HepG2 (cell line): ENCODE measurements around the gene NUDT2. TPM values are rescaled to one million over a fixed set of nuclear protein-coding genes. Genes with fewer than 3 reads are reported as not detected.

Experiments used
- ELF3 ChIP-seq: IDR thresholded peaks from 2 replicates; pipeline ENCODE4 v1.6.1; 2016; ENCODE audit warnings: missing genetic modification reagents, missing compliant biosample characterization
- GLI4 ChIP-seq: sonication (generic); formaldehyde crosslinking; IDR thresholded peaks from 2 replicates; pipeline ENCODE4 v1.5.1; 2020; ENCODE audit warnings: missing genetic modification reagents, mild to moderate bottlenecking, moderate library complexity, borderline replicate concordance
- GPN1 ChIP-seq: sonication (generic); formaldehyde crosslinking; IDR thresholded peaks from 2 replicates; pipeline ENCODE4 v1.5.1; 2020; ENCODE audit warnings: missing genetic modification reagents, borderline replicate concordance
- KDM3A ChIP-seq: IDR thresholded peaks from 2 replicates; pipeline ENCODE4 v1.6.1; 2018; ENCODE audit warnings: low read depth, missing compliant biosample characterization
- ONECUT2 ChIP-seq: sonication (generic); formaldehyde crosslinking; IDR thresholded peaks from 2 replicates; pipeline ENCODE4 v1.4.0; 2020; ENCODE audit warnings: missing genetic modification reagents
- YEATS2 ChIP-seq: sonication (generic); formaldehyde crosslinking; IDR thresholded peaks from 2 replicates; pipeline ENCODE4 v1.4.0; 2020; ENCODE audit warnings: missing genetic modification reagents, borderline replicate concordance
- YY1 ChIP-seq: IDR thresholded peaks from 2 replicates; pipeline ENCODE4 v1.6.1; 2011; ENCODE audit warnings: low read length, low read depth, moderate library complexity, mild to moderate bottlenecking; ENCODE audit not compliant: insufficient read depth, insufficient replicate concordance
- ZNF207 ChIP-seq: fragments of 450-650 bp; IDR thresholded peaks from 2 replicates; pipeline ENCODE4 v1.6.1; 2016; ENCODE audit warnings: antibody characterized with exemption, borderline replicate concordance
- ZNF225 ChIP-seq: sonication (generic); formaldehyde crosslinking; IDR thresholded peaks from 2 replicates; pipeline ENCODE4 v1.4.0; 2020; ENCODE audit warnings: mild to moderate bottlenecking, missing genetic modification reagents
- ZNF235 ChIP-seq: sonication (generic); formaldehyde crosslinking; IDR thresholded peaks from 2 replicates; pipeline ENCODE4 v1.8.1; 2023; ENCODE audit warnings: mild to moderate bottlenecking, missing genetic modification reagents, borderline replicate concordance
- ZNF331 ChIP-seq: sonication (generic); formaldehyde crosslinking; IDR thresholded peaks from 2 replicates; pipeline ENCODE4 v1.4.0; 2020; ENCODE audit warnings: missing genetic modification reagents
- ZNF431 ChIP-seq: sonication (generic); formaldehyde crosslinking; IDR thresholded peaks from 2 replicates; pipeline ENCODE4 v1.9.0; 2022; ENCODE audit warnings: missing genetic modification reagents, low read depth, mild to moderate bottlenecking, borderline replicate concordance
- ZNF501 ChIP-seq: sonication (generic); formaldehyde crosslinking; IDR thresholded peaks from 2 replicates; pipeline ENCODE4 v1.5.1; 2020; ENCODE audit warnings: mild to moderate bottlenecking, moderate library complexity, missing genetic modification reagents
- ZNF530 ChIP-seq: sonication (generic); formaldehyde crosslinking; IDR thresholded peaks from 2 replicates; pipeline ENCODE4 v1.5.0; 2020; ENCODE audit warnings: low read depth, mild to moderate bottlenecking, missing genetic modification reagents
- ZNF674 ChIP-seq: sonication (generic); formaldehyde crosslinking; IDR thresholded peaks from 2 replicates; pipeline ENCODE4 v1.5.0; 2020; ENCODE audit warnings: low read depth, mild to moderate bottlenecking, missing genetic modification reagents
- ZNF83 ChIP-seq: sonication (generic); formaldehyde crosslinking; IDR thresholded peaks from 2 replicates; pipeline ENCODE4 v1.4.0; 2020; ENCODE audit warnings: missing genetic modification reagents, mild to moderate bottlenecking, borderline replicate concordance
- ZSCAN9 ChIP-seq: IDR thresholded peaks from 2 replicates; pipeline ENCODE4 v1.6.1; 2016; ENCODE audit warnings: borderline replicate concordance
- ZZZ3 ChIP-seq: sonication (generic); formaldehyde crosslinking; IDR thresholded peaks from 2 replicates; pipeline ENCODE4 v1.4.0; 2020; ENCODE audit warnings: missing genetic modification reagents, mild to moderate bottlenecking, borderline replicate concordance
- polyA plus RNA-seq, 8 experiments: library from polyadenylated mRNA; depleted of rRNA in 3 of 8; stranded (reverse) in 7 of 8; unstranded in 1 of 8; fragments of >200 nt; fragmentation: Illumina TruSeq in 4 of 8; extraction: Trizol in 4 of 8; gene quantifications; 2 replicates each; pipeline versions ENCODE4 v1.2.1 to v1.2.3, GENCODE V29; 2011 to 2016; ENCODE audit warnings: low read depth in 4 of 8, missing spikeins in 1 of 8, mixed read lengths in 1 of 8; ENCODE audit not compliant: insufficient read depth in 1 of 8
- total RNA-seq, 5 experiments: library from RNA; depleted of rRNA; stranded (reverse); fragments of >200 nt; fragmentation: Illumina TruSeq; extraction: Trizol; gene quantifications; 2 replicates each; pipeline ENCODE4 v1.2.3, GENCODE V29; 2016; ENCODE audit warnings: low read depth in 1 of 5
- TF ChIP-seq, protein P1 (sequence below): sonication (generic); formaldehyde crosslinking; IDR thresholded peaks from 2 replicates; pipeline ENCODE4 v1.5.0; 2020; ENCODE audit warnings: missing genetic modification reagents
- TF ChIP-seq, protein P2 (sequence below): sonication (generic); formaldehyde crosslinking; IDR thresholded peaks from 2 replicates; pipeline ENCODE4 v1.4.0; 2020; ENCODE audit warnings: missing genetic modification reagents
- TF ChIP-seq, protein P3 (sequence below): sonication (generic); formaldehyde crosslinking; IDR thresholded peaks from 2 replicates; pipeline ENCODE4 v1.9.0; 2021; ENCODE audit warnings: missing genetic modification reagents, mild to moderate bottlenecking, borderline replicate concordance
- TF ChIP-seq, protein P4 (sequence below): sonication (generic); formaldehyde crosslinking; IDR thresholded peaks from 2 replicates; pipeline ENCODE4 v1.9.0; 2021; ENCODE audit warnings: missing genetic modification reagents, borderline replicate concordance

NUDT2 gene
- total and polyA plus RNA-seq, 2 of the 13 experiments (the other 11 are each of a cell fraction or from before 2014, with no cell fraction given) = 19.9 to 24.6 TPM

DNA sequence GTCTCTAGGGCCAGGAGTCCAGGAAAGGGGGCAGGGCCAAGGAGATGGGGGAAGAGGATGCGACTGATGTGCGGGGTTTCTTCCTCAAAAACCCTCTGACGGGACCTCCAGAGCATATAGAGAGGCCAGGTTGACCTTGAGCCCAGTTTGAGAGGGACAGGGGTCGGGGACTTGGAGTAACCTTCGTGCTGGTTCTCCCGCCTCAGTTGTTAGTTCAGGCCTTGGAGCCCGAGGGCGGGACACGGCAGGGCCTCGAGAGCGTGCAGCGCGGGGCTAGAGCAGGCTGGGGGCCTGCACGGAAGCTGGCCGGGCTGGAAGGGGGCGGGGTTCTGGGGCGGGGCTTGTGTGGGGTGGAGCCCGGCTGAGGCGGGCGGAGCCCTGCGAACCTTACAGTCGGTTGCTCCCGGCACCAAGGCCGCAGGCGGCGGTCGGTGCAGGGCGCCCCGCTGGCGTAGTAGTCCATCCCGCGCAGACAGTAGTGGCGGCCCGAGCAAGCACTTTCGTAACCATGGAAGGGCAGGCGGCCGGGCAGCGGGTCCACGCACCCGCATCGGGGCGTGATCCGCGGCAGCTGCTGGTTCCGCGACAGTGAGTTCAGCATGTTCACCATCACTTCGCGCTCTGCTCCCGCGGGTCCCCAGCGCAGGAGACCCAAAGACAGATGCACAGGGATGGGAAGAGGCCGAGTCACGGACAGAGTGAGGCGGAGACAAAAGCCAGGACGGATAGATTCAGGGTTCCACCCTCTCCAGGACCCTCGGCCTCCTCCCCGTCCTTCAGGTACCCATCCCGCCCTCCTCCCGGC lies 51.3 kb downstream of the NUDT2 start (continued):
- TF ChIP-seq ZNF207 = no peak
- TF ChIP-seq ZNF331 (CRISPR knock-in tag) = peak; percentile 77
- TF ChIP-seq, protein P1, sequence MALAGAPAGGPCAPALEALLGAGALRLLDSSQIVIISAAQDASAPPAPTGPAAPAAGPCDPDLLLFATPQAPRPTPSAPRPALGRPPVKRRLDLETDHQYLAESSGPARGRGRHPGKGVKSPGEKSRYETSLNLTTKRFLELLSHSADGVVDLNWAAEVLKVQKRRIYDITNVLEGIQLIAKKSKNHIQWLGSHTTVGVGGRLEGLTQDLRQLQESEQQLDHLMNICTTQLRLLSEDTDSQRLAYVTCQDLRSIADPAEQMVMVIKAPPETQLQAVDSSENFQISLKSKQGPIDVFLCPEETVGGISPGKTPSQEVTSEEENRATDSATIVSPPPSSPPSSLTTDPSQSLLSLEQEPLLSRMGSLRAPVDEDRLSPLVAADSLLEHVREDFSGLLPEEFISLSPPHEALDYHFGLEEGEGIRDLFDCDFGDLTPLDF (CRISPR knock-in tag) = peak; percentile 25; the same call in 1 of the 2 replicates
- TF ChIP-seq ZNF501 (CRISPR knock-in tag) = no peak; the same call in 1 of the 2 replicates
- TF ChIP-seq YY1 = no peak
- TF ChIP-seq, protein P2, sequence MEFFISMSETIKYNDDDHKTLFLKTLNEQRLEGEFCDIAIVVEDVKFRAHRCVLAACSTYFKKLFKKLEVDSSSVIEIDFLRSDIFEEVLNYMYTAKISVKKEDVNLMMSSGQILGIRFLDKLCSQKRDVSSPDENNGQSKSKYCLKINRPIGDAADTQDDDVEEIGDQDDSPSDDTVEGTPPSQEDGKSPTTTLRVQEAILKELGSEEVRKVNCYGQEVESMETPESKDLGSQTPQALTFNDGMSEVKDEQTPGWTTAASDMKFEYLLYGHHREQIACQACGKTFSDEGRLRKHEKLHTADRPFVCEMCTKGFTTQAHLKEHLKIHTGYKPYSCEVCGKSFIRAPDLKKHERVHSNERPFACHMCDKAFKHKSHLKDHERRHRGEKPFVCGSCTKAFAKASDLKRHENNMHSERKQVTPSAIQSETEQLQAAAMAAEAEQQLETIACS (CRISPR knock-in tag) = no peak
- TF ChIP-seq, protein P3, sequence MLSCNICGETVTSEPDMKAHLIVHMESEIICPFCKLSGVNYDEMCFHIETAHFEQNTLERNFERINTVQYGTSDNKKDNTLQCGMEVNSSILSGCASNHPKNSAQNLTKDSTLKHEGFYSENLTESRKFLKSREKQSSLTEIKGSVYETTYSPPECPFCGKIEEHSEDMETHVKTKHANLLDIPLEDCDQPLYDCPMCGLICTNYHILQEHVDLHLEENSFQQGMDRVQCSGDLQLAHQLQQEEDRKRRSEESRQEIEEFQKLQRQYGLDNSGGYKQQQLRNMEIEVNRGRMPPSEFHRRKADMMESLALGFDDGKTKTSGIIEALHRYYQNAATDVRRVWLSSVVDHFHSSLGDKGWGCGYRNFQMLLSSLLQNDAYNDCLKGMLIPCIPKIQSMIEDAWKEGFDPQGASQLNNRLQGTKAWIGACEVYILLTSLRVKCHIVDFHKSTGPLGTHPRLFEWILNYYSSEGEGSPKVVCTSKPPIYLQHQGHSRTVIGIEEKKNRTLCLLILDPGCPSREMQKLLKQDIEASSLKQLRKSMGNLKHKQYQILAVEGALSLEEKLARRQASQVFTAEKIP (CRISPR knock-in tag) = no peak
- TF ChIP-seq GPN1 (CRISPR knock-in tag) = no peak
- TF ChIP-seq ZNF530 (CRISPR knock-in tag) = no peak
- no peak for TF ChIP-seq KDM3A (CRISPR knock-in tag)
- no peak; the same call in 1 of the 2 replicates for TF ChIP-seq ZNF431
- no peak for TF ChIP-seq ZNF674
- TF ChIP-seq ZNF83 (CRISPR knock-in tag) = peak; percentile 62; the same call in 1 of the 2 replicates
- TF ChIP-seq, protein P4, sequence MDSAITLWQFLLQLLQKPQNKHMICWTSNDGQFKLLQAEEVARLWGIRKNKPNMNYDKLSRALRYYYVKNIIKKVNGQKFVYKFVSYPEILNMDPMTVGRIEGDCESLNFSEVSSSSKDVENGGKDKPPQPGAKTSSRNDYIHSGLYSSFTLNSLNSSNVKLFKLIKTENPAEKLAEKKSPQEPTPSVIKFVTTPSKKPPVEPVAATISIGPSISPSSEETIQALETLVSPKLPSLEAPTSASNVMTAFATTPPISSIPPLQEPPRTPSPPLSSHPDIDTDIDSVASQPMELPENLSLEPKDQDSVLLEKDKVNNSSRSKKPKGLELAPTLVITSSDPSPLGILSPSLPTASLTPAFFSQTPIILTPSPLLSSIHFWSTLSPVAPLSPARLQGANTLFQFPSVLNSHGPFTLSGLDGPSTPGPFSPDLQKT (CRISPR knock-in tag) = no peak
- TF ChIP-seq GLI4 (CRISPR knock-in tag) = no peak
- peak; percentile 57; the same call in 1 of the 2 replicates for TF ChIP-seq YEATS2
- 0 out of 2 replicates have a peak, but pooled peaks have one; percentile 28 for TF ChIP-seq ZNF235
- peak; percentile 27; the same call in 1 of the 2 replicates for TF ChIP-seq ZNF225 (CRISPR knock-in tag)
- TF ChIP-seq ELF3 (CRISPR knock-in tag) = peak; percentile 56; the same call in 1 of the 2 replicates
- TF ChIP-seq ZSCAN9 (CRISPR knock-in tag) = 0 out of 2 replicates have a peak, but pooled peaks have one; percentile 74
- no peak for TF ChIP-seq ONECUT2 (CRISPR knock-in tag)
- TF ChIP-seq ZZZ3 = no peak; the same call in 1 of the 2 replicates
